Measurements from ENCODE around the gene GRAP. TPM values are rescaled to one million over a fixed set of nuclear protein-coding genes. Genes with fewer than 3 reads are reported as not detected.

Gene GRAP
- total RNA-seq, 1 donor from 2014 or later, result not detected

DNA sequence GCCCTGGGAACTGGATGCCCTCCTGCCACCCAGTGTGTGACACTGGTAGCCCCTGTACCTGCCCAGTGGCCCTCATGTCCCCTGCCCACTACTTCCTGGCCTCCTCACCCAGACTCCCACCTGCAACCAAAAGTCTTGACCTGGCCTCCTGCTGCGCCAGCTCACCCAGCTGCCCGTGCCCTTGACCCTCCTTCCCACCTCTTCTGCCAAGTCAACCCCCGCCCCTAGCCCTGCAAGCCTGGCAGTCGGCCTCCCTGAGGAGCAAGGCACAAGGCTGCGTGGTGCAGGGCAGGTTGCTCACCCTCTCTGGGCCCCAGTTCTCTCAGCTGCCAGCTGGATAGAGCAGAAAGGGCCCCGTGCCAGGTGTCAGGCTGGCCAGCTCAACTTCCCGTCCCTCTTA, 29.9 kb downstream of the GRAP start:
- Mint-ChIP-seq H3K4me3 (ENCODE audit: unreplicated experiment) (no peak overlapping the region), H3K27me3 (ENCODE audit: unreplicated experiment) (no peaks in the 10 kb centered on the region), H3K27ac (ENCODE audit: unreplicated experiment) (no peak overlapping the region), H3K9me3 (ENCODE audit: unreplicated experiment) (no peaks in the 10 kb centered on the region), H3K36me3 (ENCODE audit: unreplicated experiment) (no peaks in the 10 kb centered on the region), H3K4me1 (ENCODE audit: unreplicated experiment) (peaks cover 1% of the 10 kb centered on the region)
- DNase-seq (ENCODE audit: extremely low spot score, unreplicated experiment), result no peak
- TF ChIP-seq, protein P1, sequence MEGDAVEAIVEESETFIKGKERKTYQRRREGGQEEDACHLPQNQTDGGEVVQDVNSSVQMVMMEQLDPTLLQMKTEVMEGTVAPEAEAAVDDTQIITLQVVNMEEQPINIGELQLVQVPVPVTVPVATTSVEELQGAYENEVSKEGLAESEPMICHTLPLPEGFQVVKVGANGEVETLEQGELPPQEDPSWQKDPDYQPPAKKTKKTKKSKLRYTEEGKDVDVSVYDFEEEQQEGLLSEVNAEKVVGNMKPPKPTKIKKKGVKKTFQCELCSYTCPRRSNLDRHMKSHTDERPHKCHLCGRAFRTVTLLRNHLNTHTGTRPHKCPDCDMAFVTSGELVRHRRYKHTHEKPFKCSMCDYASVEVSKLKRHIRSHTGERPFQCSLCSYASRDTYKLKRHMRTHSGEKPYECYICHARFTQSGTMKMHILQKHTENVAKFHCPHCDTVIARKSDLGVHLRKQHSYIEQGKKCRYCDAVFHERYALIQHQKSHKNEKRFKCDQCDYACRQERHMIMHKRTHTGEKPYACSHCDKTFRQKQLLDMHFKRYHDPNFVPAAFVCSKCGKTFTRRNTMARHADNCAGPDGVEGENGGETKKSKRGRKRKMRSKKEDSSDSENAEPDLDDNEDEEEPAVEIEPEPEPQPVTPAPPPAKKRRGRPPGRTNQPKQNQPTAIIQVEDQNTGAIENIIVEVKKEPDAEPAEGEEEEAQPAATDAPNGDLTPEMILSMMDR (IDR thresholded peaks at IDR 0.05), result no peak

DNA sequence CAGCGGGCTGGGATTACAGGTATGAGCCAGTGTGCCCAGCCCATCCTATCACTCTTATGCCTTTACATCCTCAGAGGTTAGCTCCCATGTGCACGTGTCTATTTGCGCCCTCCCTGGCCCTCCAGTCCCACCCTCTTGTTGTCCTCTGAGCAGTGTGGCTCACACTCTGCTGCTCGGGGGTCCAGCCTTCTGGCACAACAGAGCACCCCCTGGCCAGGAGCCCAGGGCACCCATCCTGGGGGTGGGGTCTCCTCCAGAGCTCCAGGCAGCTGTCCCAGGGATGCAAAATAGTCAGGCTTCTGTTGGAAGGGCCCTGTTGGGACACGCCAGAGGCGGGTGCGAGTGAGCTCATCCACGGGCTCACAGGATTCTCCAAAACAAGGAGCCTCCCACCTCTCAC, 30.5 kb downstream of the GRAP start:
- Mint-ChIP-seq H3K27me3 (ENCODE audit: unreplicated experiment) (no peaks in the 10 kb centered on the region), H3K4me1 (ENCODE audit: unreplicated experiment) (peaks cover 1% of the 10 kb centered on the region), H3K36me3 (ENCODE audit: unreplicated experiment) (no peaks in the 10 kb centered on the region), H3K9me3 (ENCODE audit: unreplicated experiment) (no peaks in the 10 kb centered on the region), H3K4me3 (ENCODE audit: unreplicated experiment) (no peak overlapping the region), H3K27ac (ENCODE audit: unreplicated experiment) (no peak overlapping the region)
- TF ChIP-seq, protein P1 (IDR thresholded peaks at IDR 0.05), result no peak
- DNase-seq (ENCODE audit: extremely low spot score, unreplicated experiment), result no peak

DNA sequence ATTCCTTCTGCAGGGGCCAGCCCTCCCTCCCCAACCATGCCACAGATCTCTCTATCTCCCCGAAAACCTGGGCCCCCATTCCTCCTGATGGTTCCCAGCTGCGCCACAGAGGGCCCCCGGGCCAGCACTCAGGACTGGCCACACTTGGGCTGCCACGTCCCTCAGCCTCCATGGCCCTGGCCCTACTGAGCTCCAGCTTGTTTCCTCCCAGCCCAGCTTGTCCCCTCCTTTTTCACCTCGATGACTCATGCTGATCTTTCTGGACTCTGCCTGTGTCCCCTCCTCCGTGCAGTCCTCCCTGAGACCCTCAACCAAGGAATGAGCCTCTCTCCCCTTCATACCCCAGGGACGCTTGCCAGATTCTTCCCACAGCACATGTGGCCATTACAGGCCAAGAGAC, 31.3 kb downstream of the GRAP start:
- Mint-ChIP-seq H3K36me3 (ENCODE audit: unreplicated experiment) (no peaks in the 10 kb centered on the region), H3K4me3 (ENCODE audit: unreplicated experiment) (no peak overlapping the region), H3K27ac (ENCODE audit: unreplicated experiment) (no peak overlapping the region), H3K4me1 (ENCODE audit: unreplicated experiment) (peaks cover 1% of the 10 kb centered on the region), H3K27me3 (ENCODE audit: unreplicated experiment) (no peaks in the 10 kb centered on the region), H3K9me3 (ENCODE audit: unreplicated experiment) (no peaks in the 10 kb centered on the region)
- DNase-seq (ENCODE audit: extremely low spot score, unreplicated experiment), result no peak
- TF ChIP-seq, protein P1 (IDR thresholded peaks at IDR 0.05), result no peak

DNA sequence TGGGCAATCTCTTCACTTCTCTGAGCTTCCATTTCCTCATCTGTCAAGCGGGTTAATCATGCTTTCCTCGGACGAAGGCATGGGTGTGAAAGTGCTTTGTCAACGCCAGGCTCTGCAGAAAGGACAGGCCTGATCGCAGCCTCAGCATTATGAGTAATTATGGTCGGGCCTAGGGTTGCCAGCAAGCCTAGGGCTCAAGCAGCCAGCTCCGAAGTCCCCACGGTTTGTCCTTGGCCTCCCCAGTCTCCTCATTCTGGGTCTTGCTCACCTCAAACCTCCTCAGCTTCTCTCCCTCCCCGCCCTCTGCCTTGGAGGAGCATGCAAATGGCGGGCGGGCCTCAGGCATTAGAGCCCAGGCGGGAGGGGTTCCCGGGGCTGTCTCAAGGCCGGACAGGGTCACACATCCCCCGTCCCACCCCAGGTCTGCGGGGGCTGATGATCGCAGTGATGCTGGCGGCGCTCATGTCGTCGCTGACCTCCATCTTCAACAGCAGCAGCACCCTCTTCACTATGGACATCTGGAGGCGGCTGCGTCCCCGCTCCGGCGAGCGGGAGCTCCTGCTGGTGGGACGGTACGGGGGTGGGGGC, 32.0 kb downstream of the GRAP start:
- Mint-ChIP-seq H3K27me3 (ENCODE audit: unreplicated experiment) (no peaks in the 10 kb centered on the region), H3K27ac (ENCODE audit: unreplicated experiment) (no peak overlapping the region), H3K4me3 (ENCODE audit: unreplicated experiment) (no peak overlapping the region), H3K4me1 (ENCODE audit: unreplicated experiment) (peaks cover 1% of the 10 kb centered on the region), H3K36me3 (ENCODE audit: unreplicated experiment) (no peaks in the 10 kb centered on the region), H3K9me3 (ENCODE audit: unreplicated experiment) (no peaks in the 10 kb centered on the region)
- TF ChIP-seq, protein P1 (IDR thresholded peaks at IDR 0.05), result no peak
- no peak for DNase-seq (ENCODE audit: extremely low spot score, unreplicated experiment)

DNA sequence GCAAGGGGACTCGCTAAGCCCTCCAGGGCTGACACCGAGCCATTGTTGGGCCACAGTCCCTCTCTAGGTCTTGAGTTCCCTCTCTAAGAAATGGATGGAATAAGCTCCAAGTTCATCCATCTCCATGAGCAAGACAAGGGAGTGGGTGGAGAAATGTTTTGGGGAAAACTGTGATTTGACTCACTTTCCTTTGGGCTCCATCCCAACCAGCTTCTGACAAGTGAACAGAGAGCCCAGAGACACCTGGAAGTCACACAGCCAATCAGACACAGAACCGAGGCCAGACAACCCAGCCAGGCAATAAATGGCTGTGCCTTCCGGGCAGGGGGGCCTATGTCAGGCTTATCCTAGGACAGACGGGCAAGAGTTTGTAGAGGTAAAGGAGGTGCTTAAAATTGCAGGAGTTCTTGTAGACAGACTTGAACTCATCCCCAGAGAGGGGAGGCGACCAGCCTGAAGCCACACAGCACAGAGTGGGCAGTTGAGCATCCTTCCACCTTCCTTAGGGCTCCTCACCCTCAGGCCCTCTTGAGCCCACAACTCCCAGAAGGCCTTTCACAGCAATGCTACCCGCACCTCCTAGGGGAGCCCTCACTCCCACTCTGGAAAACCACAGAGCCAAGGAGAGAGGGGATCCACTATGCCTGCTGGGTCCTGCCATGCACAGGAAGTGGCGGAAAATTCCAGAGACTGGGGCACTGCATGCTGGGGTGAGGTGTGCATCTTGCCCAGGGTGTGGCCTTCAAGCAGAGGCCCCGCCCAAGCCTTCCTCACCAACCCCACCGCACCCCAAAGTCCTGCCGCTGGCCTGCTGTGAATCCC, 32.7 kb downstream of the GRAP start:
- Mint-ChIP-seq H3K4me3 (ENCODE audit: unreplicated experiment) (no peak overlapping the region), H3K4me1 (ENCODE audit: unreplicated experiment) (no peaks in the 10 kb centered on the region), H3K27ac (ENCODE audit: unreplicated experiment) (no peak overlapping the region), H3K36me3 (ENCODE audit: unreplicated experiment) (no peaks in the 10 kb centered on the region), H3K27me3 (ENCODE audit: unreplicated experiment) (no peaks in the 10 kb centered on the region), H3K9me3 (ENCODE audit: unreplicated experiment) (no peaks in the 10 kb centered on the region)
- DNase-seq (ENCODE audit: extremely low spot score, unreplicated experiment), result no peak
- TF ChIP-seq, protein P1 (IDR thresholded peaks at IDR 0.05), result no peak
